Stomach smooth muscle (tissue), 2 donors: Measurements from ENCODE around the gene PLD4.

Source experiments
- H3K27ac ChIP-seq: one replicate; pipeline ENCODE4 v1.7.0; 2013; ENCODE audit warnings: mild to moderate bottlenecking, low read length, inconsistent platforms
- H3K27me3 ChIP-seq, 2 donors: one replicate each; pipeline ENCODE4 v1.7.0; 2013; ENCODE audit warnings: low read length in 2 of 2; ENCODE audit not compliant: insufficient read depth in 2 of 2, control insufficient read depth in 1 of 2
- H3K36me3 ChIP-seq, 2 donors: one replicate each; pipeline ENCODE4 v1.7.0; 2013; ENCODE audit warnings: low read length in 2 of 2; ENCODE audit not compliant: control insufficient read depth in 2 of 2, insufficient read depth in 2 of 2
- H3K4me1 ChIP-seq: one replicate; pipeline ENCODE4 v1.7.0; 2013; ENCODE audit warnings: low read length; ENCODE audit not compliant: control insufficient read depth, insufficient read depth
- H3K4me3 ChIP-seq, 2 donors: one replicate each; pipeline ENCODE4 v1.7.0; 2013; ENCODE audit warnings: low read length in 2 of 2
- H3K9ac ChIP-seq, 2 donors: one replicate each; pipeline ENCODE4 v1.7.0; 2013; ENCODE audit warnings: low read length in 2 of 2, mild to moderate bottlenecking in 1 of 2
- H3K9me3 ChIP-seq, 2 donors: one replicate each; pipeline ENCODE4 v1.7.0; 2013; ENCODE audit warnings: low read length in 2 of 2; ENCODE audit not compliant: control insufficient read depth in 2 of 2
- donor health status: healthy.
- donor health status: Pancreatic carcinoma.

The PLD4 gene

DNA sequence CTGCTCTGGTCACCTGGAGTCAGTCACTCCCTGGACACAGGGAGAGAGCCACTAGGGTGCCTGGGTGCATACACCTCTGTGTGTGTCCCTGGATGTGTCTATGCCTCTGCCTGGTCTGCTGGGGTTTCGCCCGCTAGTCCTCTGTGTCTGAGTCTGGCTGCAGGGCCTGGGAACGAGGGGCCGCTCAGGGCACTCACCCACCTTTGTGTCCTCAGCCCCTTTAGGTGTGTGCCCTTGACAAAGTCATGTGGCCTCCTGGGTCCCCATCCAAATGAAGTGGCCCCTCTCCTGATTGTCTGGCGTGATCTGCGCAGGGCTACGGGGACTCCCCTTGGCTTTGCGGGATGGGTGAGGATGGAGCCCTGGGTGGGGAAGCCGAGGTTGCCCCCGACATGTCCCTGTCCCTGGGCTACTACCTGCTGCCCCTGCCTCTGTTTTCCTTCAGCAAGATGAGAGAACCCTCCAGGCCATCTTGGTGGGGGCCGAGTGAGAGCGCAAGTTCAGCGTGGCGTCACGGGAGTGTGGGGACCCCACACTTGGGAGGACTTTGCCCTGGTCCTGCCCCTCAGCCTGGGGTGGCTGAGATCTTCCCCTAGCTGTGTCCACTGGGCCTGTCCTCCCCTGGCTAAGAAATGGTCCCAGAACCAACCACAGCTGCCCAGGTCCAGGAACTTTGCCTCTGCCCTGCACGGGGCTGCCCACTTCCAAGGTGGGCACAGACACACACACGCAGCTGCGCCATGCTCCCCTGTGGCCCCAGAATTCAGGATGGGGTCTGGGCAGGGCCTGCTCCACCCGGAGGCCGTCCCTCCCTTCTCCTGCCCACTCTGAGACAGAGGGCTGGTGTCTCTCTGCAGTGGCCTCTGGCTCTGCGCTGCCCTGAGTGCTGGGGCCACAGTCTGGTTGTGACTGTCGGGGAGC is 56.2 kb downstream of the PLD4 start:
- Histone ChIP-seq H3K27ac (peak overlapping the region; percentile 74), H3K4me3 (no peak overlapping the region), H3K4me1 (peaks cover 45% of the 10 kb centered on the region)

DNA sequence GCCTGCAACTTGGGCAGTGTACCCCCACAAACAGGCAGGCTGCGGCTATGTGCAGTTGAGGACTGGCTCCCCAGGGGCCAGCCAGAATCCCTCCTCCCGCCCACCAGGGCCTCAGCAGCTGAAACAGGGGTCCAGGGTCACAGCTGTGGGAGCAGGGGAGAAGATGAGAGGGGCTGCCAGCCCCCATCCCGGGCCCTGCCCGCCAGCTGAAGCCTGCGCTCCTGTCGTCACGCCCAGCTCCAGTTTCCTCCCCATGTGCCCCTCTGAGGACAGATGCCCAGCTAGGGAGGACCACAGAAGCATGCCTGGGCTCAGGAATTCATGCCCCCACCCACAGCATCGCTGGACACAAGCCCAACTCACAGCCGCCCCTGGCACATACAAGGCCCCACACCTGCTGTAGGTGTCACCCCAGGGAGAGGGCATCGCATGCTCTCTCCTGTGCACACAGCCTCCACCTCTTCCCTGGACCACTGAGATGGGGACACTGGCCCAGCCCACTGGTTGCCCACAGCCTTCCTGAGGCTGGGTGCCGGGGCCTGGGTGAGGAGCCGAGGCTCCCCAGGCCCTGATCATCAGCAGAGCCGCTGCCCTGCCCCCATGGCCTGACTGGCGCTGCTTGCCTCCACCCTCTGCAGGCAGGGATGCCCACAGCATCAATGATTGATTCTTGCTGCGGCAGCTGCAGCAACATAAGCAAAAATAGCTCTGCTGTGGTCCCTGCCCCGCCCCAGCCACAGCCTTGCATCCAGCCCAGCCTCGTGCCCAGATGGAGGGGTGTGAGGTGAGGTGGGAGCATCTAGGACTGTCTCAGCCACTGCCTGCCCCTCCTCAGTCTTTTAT is 57.2 kb downstream of the PLD4 start:
- H3K4me3 ChIP-seq: no peak overlapping the region
- no peak overlapping the region for H3K27ac ChIP-seq
- no peaks in the 10 kb centered on the region for H3K36me3 ChIP-seq
- H3K9ac ChIP-seq: no peak overlapping the region
- H3K9me3 ChIP-seq: no peaks in the 10 kb centered on the region
- peaks cover 45% of the 10 kb centered on the region for H3K4me1 ChIP-seq
- H3K27me3 ChIP-seq: no peaks in the 10 kb centered on the region

More for the DNA sequence above, 56.2 kb downstream of the PLD4 start:
- peak overlapping the region in 1 of 2 donors; percentile 61 for H3K9ac ChIP-seq
- H3K27me3 ChIP-seq: no peaks in the 10 kb centered on the region
- H3K9me3 ChIP-seq: no peaks in the 10 kb centered on the region
- no peaks in the 10 kb centered on the region for H3K36me3 ChIP-seq

DNA sequence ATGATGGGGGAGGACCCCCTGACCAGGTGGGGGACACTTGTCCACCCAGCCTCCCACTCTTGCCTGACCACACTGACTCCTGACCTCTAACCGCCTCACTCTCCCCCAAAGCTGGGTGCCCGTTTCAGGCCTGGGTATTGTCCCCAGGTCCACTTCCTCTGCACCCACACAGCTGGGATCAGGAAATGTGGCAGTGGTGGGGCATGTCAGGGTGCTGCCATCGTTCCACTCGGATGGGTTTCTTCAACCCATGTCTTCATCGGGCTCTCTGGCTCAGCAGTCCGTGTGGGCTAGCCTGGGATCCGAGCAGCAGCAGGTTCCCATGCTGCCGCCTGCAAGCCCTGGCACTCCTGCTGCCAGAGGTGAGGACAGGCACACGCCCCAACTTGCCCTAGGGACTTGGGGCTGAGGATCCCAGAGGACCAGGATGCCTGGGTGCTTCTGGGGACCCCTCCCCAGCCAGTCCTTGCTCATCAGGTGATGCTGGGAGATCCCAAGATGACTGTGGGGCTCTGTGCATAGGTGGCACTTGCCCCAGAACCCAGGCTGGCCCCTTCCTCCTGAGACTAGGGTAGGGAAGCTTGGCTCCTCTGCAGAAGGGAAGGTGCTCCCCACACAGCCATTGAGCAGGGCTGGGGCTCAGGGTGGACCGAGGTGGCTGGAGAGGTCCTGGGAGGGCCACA is 58.0 kb downstream of the PLD4 start:
- Histone ChIP-seq H3K27ac (no peak overlapping the region), H3K4me1 (peaks cover 38% of the 10 kb centered on the region), H3K4me3 (no peak overlapping the region), H3K27me3 (no peaks in the 10 kb centered on the region), H3K9me3 (no peaks in the 10 kb centered on the region), H3K36me3 (no peaks in the 10 kb centered on the region), H3K9ac (no peak overlapping the region)
